H1 (cell line): Measurements from ENCODE around the gene PHGDH. TPM values are rescaled to one million over a fixed set of nuclear protein-coding genes. Genes with fewer than 3 reads are reported as not detected.

Experiments used
- CTCF ChIA-PET: fragments of 300-600 bp; sonication (Branson Sonifier 250); formaldehyde crosslinking; loops from one replicate; lab custom pipeline; 2021; ENCODE audit not compliant: partially characterized antibody; lab: Charles Lee
- POLR2A ChIA-PET: fragments of 300-600 bp; sonication (Branson Sonifier 250); formaldehyde crosslinking; loops from one replicate; lab custom pipeline; 2021; ENCODE audit warnings: inconsistent platforms; ENCODE audit not compliant: partially characterized antibody; lab: Charles Lee
- DNase-seq, 2 experiments: peaks; one replicate each; pipeline versions ENCODE4 v3.0.0 to v3.0.0-alpha.2; 2010 to 2022; ENCODE audit warnings: low spot score in 2 of 2, low read depth in 1 of 2, mixed read lengths in 1 of 2
- FAIRE-seq: peaks from 2 replicates; lab custom pipeline; 2011; peaks lifted over from hg19 to GRCh38; lab: Jason Lieb, UNC
- H2AFZ ChIP-seq: 2 replicates; pipeline ENCODE4 v1.8.1; 2012; ENCODE audit warnings: low read length, inconsistent platforms
- H2AK5ac ChIP-seq: 2 replicates; pipeline ENCODE4 v1.6.1; 2013; ENCODE audit warnings: low read depth, low read length
- H2BK120ac ChIP-seq: replicated peaks from 2 replicates; pipeline ENCODE3; 2013; ENCODE audit warnings: low read depth, low read length, inconsistent platforms
- H2BK12ac ChIP-seq: 2 replicates; pipeline ENCODE4 v1.6.1; 2013; ENCODE audit warnings: low read depth, low read length
- H2BK15ac ChIP-seq: 2 replicates; pipeline ENCODE4 v1.6.1; 2013; ENCODE audit warnings: low read length
- H2BK20ac ChIP-seq: 2 replicates; pipeline ENCODE4 v1.6.1; 2013; ENCODE audit warnings: low read length
- H2BK5ac ChIP-seq: 2 replicates; pipeline ENCODE4 v1.6.1; 2013; ENCODE audit warnings: low read depth, low read length
- H3K14ac ChIP-seq: 2 replicates; pipeline ENCODE4 v1.6.1; 2013; ENCODE audit warnings: inconsistent platforms; ENCODE audit not compliant: insufficient read length
- H3K18ac ChIP-seq: 2 replicates; pipeline ENCODE4 v1.6.1; 2013; ENCODE audit warnings: low read length; ENCODE audit errors: extremely low read depth
- H3K23ac ChIP-seq: 2 replicates; pipeline ENCODE4 v1.6.1; 2013; ENCODE audit warnings: inconsistent platforms; ENCODE audit not compliant: insufficient read length
- H3K23me2 ChIP-seq: 2 replicates; pipeline ENCODE4 v1.6.1; 2013; ENCODE audit warnings: low read depth, low read length
- H3K27ac ChIP-seq: 2 replicates; pipeline ENCODE4 v1.6.1; 2011; ENCODE audit warnings: low read depth, low read length, inconsistent platforms
- H3K27me3 ChIP-seq, 4 experiments: replicated peaks in 1 of 4; 1 replicate in 1 of 4; 2 replicates in 3 of 4; pipeline versions ENCODE4 v1.6.1 to v1.8.1; 2011 to 2013; ENCODE audit warnings: low read length in 3 of 4, mild to moderate bottlenecking in 3 of 4, inconsistent platforms in 2 of 4, mixed read lengths in 2 of 4, moderate library complexity in 1 of 4; ENCODE audit not compliant: control insufficient read depth in 3 of 4, insufficient read depth in 3 of 4; ENCODE audit errors: extremely low read depth in 1 of 4
- H3K36me3 ChIP-seq, 4 experiments: 2 replicates each; pipeline versions ENCODE4 v1.6.1 to v1.8.1; 2011 to 2013; ENCODE audit warnings: mild to moderate bottlenecking in 4 of 4, low read length in 3 of 4, moderate library complexity in 2 of 4, control low read depth in 1 of 4, inconsistent platforms in 1 of 4; ENCODE audit not compliant: insufficient read depth in 4 of 4, control insufficient read depth in 2 of 4
- H3K4ac ChIP-seq: replicated peaks from 2 replicates; pipeline ENCODE3; 2013; ENCODE audit warnings: low read length, low read depth, mixed read lengths, inconsistent platforms; ENCODE audit not compliant: insufficient read length
- H3K4me1 ChIP-seq, 4 experiments: replicated peaks in 1 of 4; 1 replicate in 1 of 4; 2 replicates in 3 of 4; pipeline versions ENCODE4 v1.6.1 to v1.8.1; 2011 to 2013; ENCODE audit warnings: low read length in 3 of 4, inconsistent platforms in 2 of 4, mixed read lengths in 1 of 4; ENCODE audit not compliant: insufficient read depth in 4 of 4, control insufficient read depth in 3 of 4
- H3K4me2 ChIP-seq, 2 experiments: 2 replicates each; pipeline versions ENCODE4 v1.6.1 to v1.8.1; 2011 to 2013; ENCODE audit warnings: low read depth in 2 of 2, low read length in 2 of 2, control low read depth in 1 of 2, inconsistent platforms in 1 of 2, mild to moderate bottlenecking in 1 of 2; ENCODE audit not compliant: insufficient read depth in 1 of 2
- H3K4me3 ChIP-seq, 4 experiments: fragments of 200-600, 300-600 bp in 1 of 4; sonication (generic), shearing (Covaris generic), sonication (Bioruptor Twin) in 1 of 4; 2 replicates each; pipeline versions ENCODE4 v1.5.1 to v1.8.1; 2011 to 2016; ENCODE audit warnings: low read length in 4 of 4, low read depth in 3 of 4, control low read depth in 2 of 4, inconsistent platforms in 2 of 4, mild to moderate bottlenecking in 2 of 4, mixed read lengths in 1 of 4, moderate library complexity in 1 of 4; ENCODE audit not compliant: insufficient read depth in 2 of 4; ENCODE audit errors: extremely low read depth in 1 of 4
- H3K56ac ChIP-seq: replicated peaks from 2 replicates; pipeline ENCODE3; 2013; ENCODE audit warnings: low read depth, mild to moderate bottlenecking, mixed read lengths, low read length, inconsistent platforms; ENCODE audit not compliant: insufficient read length
- H3K79me1 ChIP-seq: 2 replicates; pipeline ENCODE4 v1.6.1; 2013; ENCODE audit warnings: low read depth, low read length, control low read depth
- H3K79me2 ChIP-seq, 2 experiments: 2 replicates each; pipeline versions ENCODE4 v1.6.1 to v1.8.1; 2012 to 2013; ENCODE audit warnings: low read length in 2 of 2, mild to moderate bottlenecking in 2 of 2, inconsistent platforms in 1 of 2; ENCODE audit not compliant: insufficient read depth in 2 of 2, control insufficient read depth in 1 of 2
- H3K9ac ChIP-seq, 4 experiments: replicated peaks in 1 of 4; 1 replicate in 1 of 4; 2 replicates in 3 of 4; pipeline versions ENCODE4 v1.6.1 to v1.8.1; 2011 to 2013; ENCODE audit warnings: low read depth in 3 of 4, low read length in 3 of 4, control low read depth in 2 of 4, mild to moderate bottlenecking in 2 of 4, moderate library complexity in 2 of 4, inconsistent platforms in 1 of 4; ENCODE audit errors: extremely low read depth in 1 of 4
- H3K9me3 ChIP-seq, 2 experiments: 2 replicates each; pipeline versions ENCODE4 v1.6.1 to v1.8.1; 2012 to 2013; ENCODE audit warnings: mild to moderate bottlenecking in 2 of 2, moderate library complexity in 2 of 2, control low read depth in 1 of 2, inconsistent platforms in 1 of 2, low read depth in 1 of 2, low read length in 1 of 2, mixed read lengths in 1 of 2; ENCODE audit not compliant: insufficient read depth in 2 of 2
- H4K20me1 ChIP-seq, 2 experiments: replicated peaks in 1 of 2; 2 replicates each; pipeline versions ENCODE3 to v1.8.1; 2011 to 2013; ENCODE audit warnings: inconsistent platforms in 2 of 2, low read length in 2 of 2, mild to moderate bottlenecking in 1 of 2; ENCODE audit not compliant: insufficient read depth in 2 of 2, control insufficient read depth in 1 of 2
- H4K5ac ChIP-seq: 2 replicates; pipeline ENCODE4 v1.6.1; 2013; ENCODE audit warnings: low read length, low read depth, mixed read lengths, inconsistent platforms; ENCODE audit not compliant: insufficient read length
- H4K8ac ChIP-seq: 2 replicates; pipeline ENCODE4 v1.8.0; 2013; ENCODE audit warnings: mild to moderate bottlenecking, moderate library complexity, low read length, inconsistent platforms; ENCODE audit not compliant: insufficient read depth; ENCODE audit errors: extremely low read depth
- H4K91ac ChIP-seq: replicated peaks from 2 replicates; pipeline ENCODE3; 2013; ENCODE audit warnings: low read length, mixed read lengths, inconsistent platforms; ENCODE audit not compliant: insufficient read length
- BCL11A ChIP-seq, 2 experiments: IDR thresholded peaks; one replicate each; pipeline ENCODE4 v1.6.1; 2011; ENCODE audit warnings: low read depth in 2 of 2, low read length in 2 of 2, mild to moderate bottlenecking in 2 of 2
- CBX8 ChIP-seq: fragments of 300-800, 300-1000 bp; sonication (generic); IDR thresholded peaks from 2 replicates; pipeline ENCODE4 v1.7.1; 2016; ENCODE audit warnings: low read depth, low read length, borderline replicate concordance
- FOSL1 ChIP-seq: IDR thresholded peaks from 2 replicates; pipeline ENCODE4 v1.6.1; 2011; ENCODE audit warnings: mild to moderate bottlenecking, low read depth, low read length, moderate library complexity; ENCODE audit not compliant: insufficient read depth
- GTF2F1 ChIP-seq: IDR thresholded peaks from 2 replicates; pipeline ENCODE4 v1.6.1; 2012; ENCODE audit warnings: low read depth, low read length, improper control_type of control experiment, borderline replicate concordance
- NRF1 ChIP-seq: IDR thresholded peaks from 2 replicates; pipeline ENCODE4 v1.6.1; 2011; ENCODE audit warnings: mild to moderate bottlenecking, low read depth, low read length, improper control_type of control experiment
- PHF8 ChIP-seq: fragments of 200-600 bp; sonication (generic); conservative IDR thresholded peaks from 2 replicates; pipeline ENCODE4 v1.7.1; 2012; ENCODE audit warnings: low read depth, mild to moderate bottlenecking, inconsistent platforms, low read length, moderate library complexity
- POLR2A ChIP-seq, 2 experiments: IDR thresholded peaks; 1 replicate in 1 of 2; 2 replicates in 1 of 2; pipeline ENCODE4 v1.6.1; 2011; ENCODE audit warnings: low read depth in 2 of 2, low read length in 2 of 2, mild to moderate bottlenecking in 2 of 2; ENCODE audit errors: control extremely low read depth in 1 of 2
- POU5F1 ChIP-seq: IDR thresholded peaks from 2 replicates; pipeline ENCODE4 v1.6.1; 2011; ENCODE audit warnings: low read depth, mild to moderate bottlenecking, low read length, moderate library complexity
- SIX5 ChIP-seq: IDR thresholded peaks from 2 replicates; pipeline ENCODE4 v1.6.1; 2011; ENCODE audit warnings: mild to moderate bottlenecking, low read depth, low read length
- SP2 ChIP-seq: IDR thresholded peaks from 2 replicates; pipeline ENCODE4 v1.6.1; 2012; ENCODE audit warnings: mild to moderate bottlenecking, low read length, inconsistent platforms
- SRF ChIP-seq: IDR thresholded peaks from 2 replicates; pipeline ENCODE4 v1.6.1; 2011; ENCODE audit warnings: mild to moderate bottlenecking, low read depth, low read length, moderate library complexity
- TCF12 ChIP-seq: IDR thresholded peaks from 2 replicates; pipeline ENCODE4 v1.6.1; 2011; ENCODE audit warnings: low read depth, mild to moderate bottlenecking, low read length
- WGBS, 2 experiments: shearing (Covaris generic) in 1 of 2; methylation state at CpG; one replicate each; pipeline versions ENCODE4 v1.1.6 to v1.1.7; 2013 to 2015; ENCODE audit warnings: low lambda C conversion rate in 2 of 2, mixed read lengths in 2 of 2, inconsistent platforms in 1 of 2, low coverage in 1 of 2, missing lambda C conversion rate in 1 of 2; ENCODE audit not compliant: insufficient replicate concordance in 2 of 2, insufficient coverage in 1 of 2, insufficient read length in 1 of 2; ENCODE audit errors: extremely low coverage in 1 of 2, missing lambda C conversion rate in 1 of 2; 5-methylcytosine and 5-hydroxymethylcytosine counted together
- polyA plus RNA-seq, 7 experiments: library from polyadenylated mRNA; depleted of rRNA in 3 of 7; stranded (reverse) in 5 of 7; unstranded in 2 of 7; fragments of >200 nt in 5 of 7; fragments of 200-250 nt in 2 of 7; gene quantifications; 1 replicate in 5 of 7; 2 replicates in 1 of 7; 4 replicates in 1 of 7; pipeline versions ENCODE4 v1.2.1 to v1.2.3, GENCODE V29; 2011 to 2013; ENCODE audit warnings: missing spikeins in 2 of 7, mixed read lengths in 2 of 7
- total RNA-seq: library from RNA; stranded (reverse); fragmentation: NEBNext Ultra II Directional; extraction: Animal tissue kit (Norgen Biotek cat#: 25700); gene quantifications from 2 replicates; pipeline ENCODE4 v1.2.1, GENCODE V29; 2021
- TF ChIP-seq, protein P1 (sequence below): IDR thresholded peaks from 2 replicates; pipeline ENCODE4 v1.6.1; 2011; ENCODE audit warnings: low read length, improper control_type of control experiment

The PHGDH gene
- total and polyA plus RNA-seq, 2 of the 8 experiments (the other 6 are each of a cell fraction or from before 2014, with no cell fraction given) = 358 to 687 TPM

DNA sequence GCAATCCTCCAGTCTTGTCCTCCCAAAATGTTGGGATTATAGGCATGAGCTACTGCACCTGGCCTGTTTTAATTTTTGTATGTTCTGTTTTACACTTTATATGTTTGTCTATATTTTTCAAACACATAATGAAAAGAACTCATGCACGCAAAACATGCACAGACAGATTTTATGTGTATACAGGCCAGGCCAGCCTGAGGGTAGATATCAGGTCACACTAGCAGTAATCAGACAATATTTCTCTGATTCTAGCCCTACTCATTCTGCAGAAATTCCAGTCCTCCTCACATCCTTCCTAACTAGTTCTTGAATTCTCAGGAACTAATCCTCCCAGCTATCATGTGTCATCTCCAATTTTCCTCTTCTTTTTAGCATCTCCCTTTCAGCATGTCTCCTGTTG is 27.8 kb upstream of the PHGDH start:
- no peak overlapping the region for H3K9ac ChIP-seq
- no peak overlapping the region for H3K56ac ChIP-seq
- no peak overlapping the region for H3K4me3 ChIP-seq
- H3K36me3 ChIP-seq = no peaks in the 10 kb centered on the region
- H3K23ac ChIP-seq = no peak overlapping the region
- H3K4me1 ChIP-seq = peaks cover 3 to 20% (median 15%) of the 10 kb centered on the region in 4 experiments; a peak in 6 of 7 replicates
- ChIA-PET POLR2A (interaction anchor here (1.2 to 2.3 kb wide), 4 partner anchors 9 to 30 kb away, joined by 3 to 9 read pairs (median 6); partner anchors contain the start of gene PHGDH), CTCF (interaction anchor here (0.8 to 3.2 kb wide), 4 partner anchors 8 to 71 kb away, joined by 3 to 15 read pairs (median 4); no protein-coding TSS in a partner anchor)
- DNase-seq = no peak
- H3K4me2 ChIP-seq = no peak overlapping the region
- no peak overlapping the region for H3K14ac ChIP-seq
- no peak overlapping the region for H3K27ac ChIP-seq
- no peak overlapping the region for H2AK5ac ChIP-seq
- H3K9me3 ChIP-seq = no peaks in the 10 kb centered on the region
- no peak overlapping the region for H3K4ac ChIP-seq
- H4K91ac ChIP-seq = no peak overlapping the region
- H3K79me2 ChIP-seq = no peaks in the 10 kb centered on the region
- H3K27me3 ChIP-seq = no peaks in the 10 kb centered on the region
- H2AFZ ChIP-seq = no peak overlapping the region
- no peak for FAIRE-seq
- H2BK5ac ChIP-seq = no peak overlapping the region
- H3K79me1 ChIP-seq = no peaks in the 10 kb centered on the region
- H2BK20ac ChIP-seq = no peak overlapping the region
- H3K18ac ChIP-seq = no peak overlapping the region
- H4K8ac ChIP-seq = no peak overlapping the region
- no peak overlapping the region for H2BK12ac ChIP-seq
- no peak overlapping the region for H2BK120ac ChIP-seq
- no peak overlapping the region for H2BK15ac ChIP-seq
- TF ChIP-seq TCF12 (no peak), BCL11A (IDR thresholded peaks at IDR 0.05; ENCODE audit: low read depth in 2 of 2, low read length in 2 of 2) (no peak), POU5F1 (no peak), SP2 (no peak), FOSL1 (no peak), NRF1 (no peak), SIX5 (no peak), PHF8 (no peak), SRF (no peak), POLR2A (IDR thresholded peaks at IDR 0.05; ENCODE audit: control extremely low read depth in 1 of 2, low read depth in 2 of 2, low read length in 2 of 2) (no peak), GTF2F1 (no peak), CBX8 (no peak)
- TF ChIP-seq, protein P1, sequence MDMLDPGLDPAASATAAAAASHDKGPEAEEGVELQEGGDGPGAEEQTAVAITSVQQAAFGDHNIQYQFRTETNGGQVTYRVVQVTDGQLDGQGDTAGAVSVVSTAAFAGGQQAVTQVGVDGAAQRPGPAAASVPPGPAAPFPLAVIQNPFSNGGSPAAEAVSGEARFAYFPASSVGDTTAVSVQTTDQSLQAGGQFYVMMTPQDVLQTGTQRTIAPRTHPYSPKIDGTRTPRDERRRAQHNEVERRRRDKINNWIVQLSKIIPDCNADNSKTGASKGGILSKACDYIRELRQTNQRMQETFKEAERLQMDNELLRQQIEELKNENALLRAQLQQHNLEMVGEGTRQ = no peak
- 84% methylated on average over 1 of the region's 1 CpG; no CpG with 5 or more reads in 1 of the 2 experiments for WGBS, 2 experiments
- no peak overlapping the region for H4K5ac ChIP-seq
- H3K23me2 ChIP-seq = no peaks in the 10 kb centered on the region
- H4K20me1 ChIP-seq = no peaks in the 10 kb centered on the region
